MCF 10A (cell line): ENCODE results near the gene NR4A1. TPM values are rescaled to one million over a fixed set of nuclear protein-coding genes. Genes with fewer than 3 reads are reported as not detected.
A peak's percentile ranks its signal among the peaks of the same experiment; 100 is the strongest.

Source experiments
- BruUV-seq: library from RNA; stranded (reverse); fragments of 400-500 nt; replicated peaks from 2 replicates; lab custom pipeline; 2021; lab: Mats Ljungman, UMichigan
- CTCF ChIA-PET: fragments of 300-600 bp; sonication (Branson Sonifier 250); formaldehyde crosslinking; extraction: SDS; loops from one replicate; lab custom pipeline; 2021; ENCODE audit warnings: antibody characterized with exemption, inconsistent platforms; lab: Yijun Ruan, JAX
- POLR2A ChIA-PET: fragments of 300-600, 350-650 bp; sonication (Branson Sonifier 250); formaldehyde crosslinking; extraction: SDS; loops from one replicate; lab custom pipeline; 2020; ENCODE audit warnings: antibody characterized with exemption, inconsistent platforms; lab: Yijun Ruan, JAX
- DNase-seq: peaks from one replicate; pipeline ENCODE4 v3.0.0-alpha.2; 2018; ENCODE audit not compliant: unreplicated experiment
- H3K27ac Mint-ChIP-seq: one replicate; pipeline ENCODE4 v1.8.0; 2022; ENCODE audit warnings: mild to moderate bottlenecking, low read depth, mixed read lengths; ENCODE audit not compliant: unreplicated experiment
- H3K27me3 Mint-ChIP-seq: one replicate; pipeline ENCODE4 v1.8.0; 2022; ENCODE audit warnings: mixed read lengths; ENCODE audit not compliant: insufficient read depth, unreplicated experiment
- H3K36me3 Mint-ChIP-seq: one replicate; pipeline ENCODE4 v1.8.0; 2022; ENCODE audit warnings: mild to moderate bottlenecking, moderate library complexity, mixed read lengths; ENCODE audit not compliant: insufficient read depth, unreplicated experiment
- H3K4me1 Mint-ChIP-seq: one replicate; pipeline ENCODE4 v1.8.0; 2022; ENCODE audit warnings: mixed read lengths; ENCODE audit not compliant: insufficient read depth, unreplicated experiment
- H3K4me3 Mint-ChIP-seq: one replicate; pipeline ENCODE4 v1.8.0; 2022; ENCODE audit warnings: mild to moderate bottlenecking, moderate library complexity, mixed read lengths; ENCODE audit not compliant: unreplicated experiment
- H3K9me3 Mint-ChIP-seq: one replicate; pipeline ENCODE4 v1.8.0; 2022; ENCODE audit warnings: mixed read lengths; ENCODE audit not compliant: unreplicated experiment
- intact Hi-C: fragments of 100-400 bp; cut with micrococcal nuclease; formaldehyde crosslinking; loops from 2 replicates; pipeline ENCODE4 v1.14.1; 2022
- total RNA-seq: library from RNA; stranded (reverse); gene quantifications from 2 replicates; pipeline ENCODE4 v1.2.3, GENCODE V29; 2022
- TF ChIP-seq, protein P1 (sequence below): fragments of 200-600 bp; IDR thresholded peaks from one replicate; pipeline ENCODE4 v1.8.0; 2022; ENCODE audit warnings: antibody characterized with exemption, mild to moderate bottlenecking; ENCODE audit not compliant: unreplicated experiment

Gene NR4A1
- total RNA-seq, 1 experiment from 2014 or later = 2.9 TPM

DNA sequence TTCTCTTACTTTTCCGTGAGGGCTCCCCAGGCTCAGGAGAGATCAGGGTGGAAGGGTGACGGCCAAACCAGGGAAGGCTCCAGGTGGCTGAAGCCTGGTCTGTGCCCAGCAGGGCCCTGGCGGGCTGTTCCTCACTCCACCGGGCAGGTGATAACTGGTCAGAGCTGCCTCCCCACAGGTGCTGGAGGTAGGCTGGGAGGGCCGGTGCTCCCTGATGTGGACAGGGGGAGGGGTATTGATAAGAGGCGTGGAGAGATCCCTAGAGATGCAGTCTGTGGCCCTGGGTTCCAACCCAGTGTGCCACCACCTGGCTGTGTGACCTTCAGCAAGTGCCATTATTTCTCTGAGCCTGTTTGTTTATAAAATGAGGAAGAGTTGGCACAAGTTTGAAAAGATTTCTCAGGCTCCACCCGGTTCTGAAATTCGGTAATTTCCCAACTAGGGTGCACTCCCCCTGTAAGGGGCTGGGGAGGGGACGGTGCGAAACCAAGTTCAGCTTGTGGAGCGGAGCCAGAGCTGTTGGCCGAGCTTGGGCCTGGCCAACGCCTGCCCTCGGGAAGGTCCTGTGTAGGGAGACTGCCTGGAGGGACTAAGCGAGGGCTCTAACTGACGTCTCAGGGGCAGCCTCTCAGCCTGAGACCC is 1.0 kb upstream of the NR4A1 start:
- TSS peak; percentile 88 for BruUV-seq
- intact Hi-C loops = no loop called here
- ChIA-PET POLR2A (interaction anchor here (0.5 to 3.3 kb wide), 4 partner anchors 11 to 27 kb away, joined by 3 to 49 read pairs (median 14); partner anchors contain the start of gene ATG101), CTCF (interaction anchor here (0.6 to 2.4 kb wide), 6 partner anchors 11 to 1219 kb away, joined by 3 to 16 read pairs (median 4); partner anchors contain the start of gene ATG101)
- TF ChIP-seq, protein P1, sequence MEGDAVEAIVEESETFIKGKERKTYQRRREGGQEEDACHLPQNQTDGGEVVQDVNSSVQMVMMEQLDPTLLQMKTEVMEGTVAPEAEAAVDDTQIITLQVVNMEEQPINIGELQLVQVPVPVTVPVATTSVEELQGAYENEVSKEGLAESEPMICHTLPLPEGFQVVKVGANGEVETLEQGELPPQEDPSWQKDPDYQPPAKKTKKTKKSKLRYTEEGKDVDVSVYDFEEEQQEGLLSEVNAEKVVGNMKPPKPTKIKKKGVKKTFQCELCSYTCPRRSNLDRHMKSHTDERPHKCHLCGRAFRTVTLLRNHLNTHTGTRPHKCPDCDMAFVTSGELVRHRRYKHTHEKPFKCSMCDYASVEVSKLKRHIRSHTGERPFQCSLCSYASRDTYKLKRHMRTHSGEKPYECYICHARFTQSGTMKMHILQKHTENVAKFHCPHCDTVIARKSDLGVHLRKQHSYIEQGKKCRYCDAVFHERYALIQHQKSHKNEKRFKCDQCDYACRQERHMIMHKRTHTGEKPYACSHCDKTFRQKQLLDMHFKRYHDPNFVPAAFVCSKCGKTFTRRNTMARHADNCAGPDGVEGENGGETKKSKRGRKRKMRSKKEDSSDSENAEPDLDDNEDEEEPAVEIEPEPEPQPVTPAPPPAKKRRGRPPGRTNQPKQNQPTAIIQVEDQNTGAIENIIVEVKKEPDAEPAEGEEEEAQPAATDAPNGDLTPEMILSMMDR = no peak
- Mint-ChIP-seq H3K36me3 (peaks cover 5% of the 10 kb centered on the region), H3K9me3 (no peaks in the 10 kb centered on the region), H3K27me3 (peaks cover 11% of the 10 kb centered on the region), H3K4me3 (peak overlapping the region; percentile 75), H3K4me1 (peaks cover 22% of the 10 kb centered on the region), H3K27ac (peak overlapping the region; percentile 95)
- DNase-seq = peak; percentile 56

DNA sequence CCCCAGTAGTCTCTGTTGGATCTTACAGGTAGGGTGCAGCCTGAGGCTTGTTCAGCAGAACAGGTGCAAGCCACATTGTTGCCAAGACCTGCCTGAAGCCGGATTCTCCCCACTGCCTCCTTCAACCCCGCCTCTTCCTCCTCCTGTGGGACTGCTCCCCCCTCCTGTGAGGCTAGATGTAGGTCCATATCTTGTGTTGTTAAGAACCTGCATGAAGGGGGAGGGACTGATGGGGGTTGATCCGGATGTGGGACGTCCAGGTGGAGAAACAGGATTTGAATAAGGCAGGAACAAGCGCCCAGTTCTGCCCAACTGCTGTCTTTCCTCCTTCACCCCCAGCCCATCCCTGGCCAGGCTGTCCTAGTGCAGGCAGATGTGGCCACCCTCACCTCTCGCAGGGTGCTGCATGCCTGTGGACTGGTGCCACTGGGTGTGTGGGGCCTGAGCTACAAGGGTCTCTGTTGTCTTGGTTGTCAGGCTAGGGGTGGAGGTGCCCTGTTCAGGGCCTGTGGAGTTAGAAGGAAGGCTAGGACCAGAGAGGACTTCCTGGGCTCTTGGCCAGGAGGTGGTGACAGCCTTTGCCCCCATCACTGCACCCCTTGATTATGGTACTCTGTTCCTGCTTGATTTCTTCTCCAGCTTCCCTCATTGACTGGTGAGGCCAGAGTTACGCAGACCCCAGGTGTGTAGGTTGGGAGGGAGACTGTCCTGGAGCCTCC is 1.4 kb downstream of the NR4A1 start:
- peak overlapping the region; percentile 75 for H3K4me3 Mint-ChIP-seq
- TF ChIP-seq, protein P1 = no peak
- no TSS peak for BruUV-seq
- H3K9me3 Mint-ChIP-seq = no peaks in the 10 kb centered on the region
- peak overlapping the region; percentile 95 for H3K27ac Mint-ChIP-seq
- peaks cover 11% of the 10 kb centered on the region for H3K27me3 Mint-ChIP-seq
- intact Hi-C loops = no loop called here
- ChIA-PET CTCF (interaction anchor here (0.6 to 2.5 kb wide), 4 partner anchors 21 to 695 kb away, joined by 5 to 16 read pairs (median 8); no protein-coding TSS in a partner anchor), POLR2A (interaction anchor here (0.9 to 3.3 kb wide), 2 partner anchors 17 to 27 kb away, joined by 3 to 49 read pairs; partner anchors contain the start of gene ATG101)
- DNase-seq = peak; percentile 47
- H3K4me1 Mint-ChIP-seq = peaks cover 22% of the 10 kb centered on the region
- peaks cover 11% of the 10 kb centered on the region for H3K36me3 Mint-ChIP-seq

DNA sequence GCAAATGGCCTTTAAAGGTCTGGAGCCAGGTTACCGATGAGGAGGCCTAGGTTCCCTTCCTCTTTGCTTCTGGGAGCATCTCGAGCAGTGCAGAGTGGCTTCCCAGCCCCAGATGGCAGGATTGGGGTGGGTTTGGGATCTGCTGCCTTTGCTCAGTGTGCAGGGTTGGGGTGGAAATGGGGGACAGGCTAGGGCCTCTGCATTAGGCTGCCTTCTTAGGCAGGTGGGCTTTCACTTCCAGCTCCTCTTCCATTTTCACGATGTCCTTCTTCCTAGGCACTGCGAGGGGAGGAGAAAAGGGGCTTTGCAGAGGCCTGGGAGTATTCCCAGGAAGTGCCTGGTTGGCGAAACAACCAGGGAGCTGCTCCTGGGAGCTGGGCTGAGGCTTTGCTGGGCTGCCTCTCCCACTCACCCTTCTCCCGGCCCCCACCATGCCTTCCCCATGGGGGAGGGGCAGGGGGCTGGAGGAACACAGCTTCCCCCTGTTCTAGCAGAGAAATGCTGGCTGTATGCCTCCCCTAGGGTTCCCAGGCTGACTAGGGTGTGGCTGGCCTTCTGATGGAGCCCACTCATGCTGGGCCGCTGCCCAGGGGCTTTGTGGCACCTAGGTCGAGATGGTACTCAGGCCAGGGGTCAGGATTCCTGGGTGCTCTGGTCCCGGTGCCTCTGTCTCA is 2.4 kb downstream of the NR4A1 start:
- intact Hi-C loops = no loop called here
- no TSS peak for BruUV-seq

More for the DNA sequence above, 2.4 kb downstream of the NR4A1 start:
- DNase-seq = no peak
- Mint-ChIP-seq H3K27ac (no peak overlapping the region), H3K4me1 (peaks cover 22% of the 10 kb centered on the region), H3K27me3 (peaks cover 11% of the 10 kb centered on the region), H3K36me3 (peaks cover 11% of the 10 kb centered on the region), H3K9me3 (no peaks in the 10 kb centered on the region), H3K4me3 (no peak overlapping the region)
- ChIA-PET CTCF (interaction anchor here (0.6 to 1.2 kb wide), 3 partner anchors 11 to 696 kb away, joined by 3 to 5 read pairs (median 4); no protein-coding TSS in a partner anchor), POLR2A (no interaction called here)
- TF ChIP-seq, protein P1 = no peak
